T-helper 9 cell (primary cell): Measurements from ENCODE around the gene POMT2.

Source experiments
- DNase-seq: peaks from one replicate; pipeline ENCODE4 v3.0.0-alpha.2; 2020

The POMT2 gene

GRCh38 chr14:77238356-77238755 lies 82.3 kb downstream of the POMT2 start:
- no peak for DNase-seq

GRCh38 chr14:77236814-77237213 lies 83.9 kb downstream of the POMT2 start:
- no peak for DNase-seq

- no peak for DNase-seq
Observed at GRCh38 chr14:77231721-77232120, 89.0 kb downstream of the POMT2 start.

GRCh38 chr14:77230914-77231313 lies 89.8 kb downstream of the POMT2 start:
- DNase-seq = no peak

GRCh38 chr14:77228056-77228455 lies 92.6 kb downstream of the POMT2 start:
- no peak for DNase-seq

- DNase-seq = no peak
Observed at GRCh38 chr14:77225892-77226557, 94.7 kb downstream of the POMT2 start.

- no peak for DNase-seq
Observed at GRCh38 chr14:77225254-77225653, 95.4 kb downstream of the POMT2 start.
